ENCODE measurements around the gene SYMPK.
A peak's percentile ranks its signal among the peaks of the same experiment; 100 is the strongest.

SYMPK gene

GRCh38 chr19:45772912-45773311 lies 90.0 kb downstream of the SYMPK start:
- no peaks in the 10 kb centered on the region for H3K9me3 ChIP-seq (ENCODE audit: control insufficient read depth, insufficient read depth, low read length)
- H3F3A ChIP-seq (ENCODE audit: control insufficient read depth, insufficient read depth) = peaks cover 5% of the 10 kb centered on the region; the same call in 1 of the 2 replicates
- H3K27me3 ChIP-seq (ENCODE audit: control insufficient read depth, low read length) = peaks cover 4% of the 10 kb centered on the region
- peaks cover 12% of the 10 kb centered on the region; the same call in 1 of the 2 replicates for H3K36me3 ChIP-seq (ENCODE audit: control insufficient read depth, low read length)
- H3K9me2 ChIP-seq (replicated peaks; ENCODE audit: control insufficient read depth, low read length) = no peaks in the 10 kb centered on the region
- TF ChIP-seq CTCF (IDR thresholded peaks at IDR 0.05; ENCODE audit: low read depth, low read length, poor library complexity, severe bottlenecking) (no peak), EZH2phosphoT487 (IDR thresholded peaks at IDR 0.05; ENCODE audit: borderline replicate concordance, low read length) (no peak)
- no peak overlapping the region for H3K4me3 ChIP-seq (ENCODE audit: low read length)
- H3K4me2 ChIP-seq (ENCODE audit: low read length) = peak overlapping the region; percentile 40
- peak overlapping the region; percentile 30; the same call in 1 of the 2 replicates for H3K27ac ChIP-seq (ENCODE audit: low read depth, low read length)
- peaks cover 36% of the 10 kb centered on the region for H3K4me1 ChIP-seq (ENCODE audit: control insufficient read depth, low read length)
- no peaks in the 10 kb centered on the region for H3K79me2 ChIP-seq (ENCODE audit: control insufficient read depth, low read length)
- no peaks in the 10 kb centered on the region for H4K20me1 ChIP-seq (ENCODE audit: control insufficient read depth, insufficient read depth, low read depth, low read length)

DNA sequence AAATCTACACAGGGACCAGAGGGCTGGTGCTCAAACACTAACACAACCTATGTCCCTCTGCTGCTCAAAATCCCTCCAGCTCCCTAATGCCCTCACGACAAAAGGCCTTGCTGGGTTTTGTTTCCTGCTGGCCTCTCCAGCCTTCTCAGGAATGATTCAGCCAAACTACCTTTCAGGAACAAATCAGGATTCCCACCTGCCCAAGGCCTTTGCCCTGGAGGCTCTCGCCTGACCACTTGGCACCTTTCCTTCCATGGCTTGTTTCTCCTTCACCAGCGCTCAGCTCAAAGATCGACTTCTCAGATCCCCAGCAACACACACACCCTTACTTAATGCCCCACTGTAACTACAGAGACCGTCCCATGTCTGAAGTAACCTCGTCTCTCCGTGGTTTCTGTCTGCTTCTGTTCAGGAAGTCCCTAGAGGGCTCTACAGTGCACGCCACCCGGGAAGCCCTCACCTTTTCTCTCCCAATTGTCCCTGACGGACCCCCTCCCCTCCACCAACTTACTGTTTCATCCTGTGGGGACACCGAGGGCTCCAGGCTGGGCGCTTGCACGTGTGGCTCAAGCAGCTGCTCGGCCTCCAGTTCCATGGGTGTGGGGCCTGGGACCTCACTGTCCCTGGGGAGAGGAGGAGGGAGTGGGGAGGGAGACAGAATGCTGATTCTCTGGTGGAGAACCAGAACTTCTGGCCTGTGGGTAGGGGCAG lies 90.7 kb downstream of the SYMPK start:
- Histone ChIP-seq H3F3A (ENCODE audit: control insufficient read depth, insufficient read depth) (peaks cover 5% of the 10 kb centered on the region; the same call in 1 of the 2 replicates), H3K79me2 (ENCODE audit: control insufficient read depth, low read length) (no peaks in the 10 kb centered on the region), H3K9me2 (replicated peaks; ENCODE audit: control insufficient read depth, low read length) (no peaks in the 10 kb centered on the region), H3K36me3 (ENCODE audit: control insufficient read depth, low read length) (peaks cover 7% of the 10 kb centered on the region; the same call in 1 of the 2 replicates), H3K4me1 (ENCODE audit: control insufficient read depth, low read length) (peaks cover 37% of the 10 kb centered on the region), H3K4me2 (ENCODE audit: low read length) (no peak overlapping the region), H3K27ac (ENCODE audit: low read depth, low read length) (no peak overlapping the region), H3K4me3 (ENCODE audit: low read length) (no peak overlapping the region), H3K27me3 (ENCODE audit: control insufficient read depth, low read length) (peaks cover 8% of the 10 kb centered on the region), H4K20me1 (ENCODE audit: control insufficient read depth, insufficient read depth, low read depth, low read length) (no peaks in the 10 kb centered on the region), H3K9me3 (ENCODE audit: control insufficient read depth, insufficient read depth, low read length) (no peaks in the 10 kb centered on the region)
- no peak for TF ChIP-seq EZH2phosphoT487 (IDR thresholded peaks at IDR 0.05; ENCODE audit: borderline replicate concordance, low read length)
- TF ChIP-seq CTCF (IDR thresholded peaks at IDR 0.05; ENCODE audit: low read depth, low read length, poor library complexity, severe bottlenecking) = no peak

GRCh38 chr19:45771311-45771933 lies 91.5 kb downstream of the SYMPK start:
- no peak overlapping the region; the same call in 1 of the 2 replicates for H3K4me3 ChIP-seq (ENCODE audit: low read length)
- no peaks in the 10 kb centered on the region for H3K79me2 ChIP-seq (ENCODE audit: control insufficient read depth, low read length)
- TF ChIP-seq CTCF (IDR thresholded peaks at IDR 0.05; ENCODE audit: low read depth, low read length, poor library complexity, severe bottlenecking) (no peak), EZH2phosphoT487 (IDR thresholded peaks at IDR 0.05; ENCODE audit: borderline replicate concordance, low read length) (no peak)
- H3K36me3 ChIP-seq (ENCODE audit: control insufficient read depth, low read length) = no peaks in the 10 kb centered on the region
- H4K20me1 ChIP-seq (ENCODE audit: control insufficient read depth, insufficient read depth, low read depth, low read length) = no peaks in the 10 kb centered on the region
- H3K4me1 ChIP-seq (ENCODE audit: control insufficient read depth, low read length) = peaks cover 37% of the 10 kb centered on the region
- peaks cover 8% of the 10 kb centered on the region for H3K27me3 ChIP-seq (ENCODE audit: control insufficient read depth, low read length)
- peak overlapping the region; percentile 77; the same call in 1 of the 2 replicates for H3K4me2 ChIP-seq (ENCODE audit: low read length)
- H3K9me3 ChIP-seq (ENCODE audit: control insufficient read depth, insufficient read depth, low read length) = no peaks in the 10 kb centered on the region
- no peak overlapping the region for H3K27ac ChIP-seq (ENCODE audit: low read depth, low read length)
- H3K9me2 ChIP-seq (replicated peaks; ENCODE audit: control insufficient read depth, low read length) = no peaks in the 10 kb centered on the region
- H3F3A ChIP-seq (ENCODE audit: control insufficient read depth, insufficient read depth) = peaks cover 5% of the 10 kb centered on the region; the same call in 1 of the 2 replicates

Measured in DOHH2 (cell line).